Calu3 (cell line): Measurements from ENCODE around the gene STX8. TPM values are rescaled to one million over a fixed set of nuclear protein-coding genes. Genes with fewer than 3 reads are reported as not detected.

Source experiments
- BruUV-seq: library from RNA; stranded (reverse); fragments of 400-500 nt; replicated peaks from 2 replicates; lab custom pipeline; 2021; lab: Mats Ljungman, UMichigan
- CTCF ChIA-PET: fragments of 300-600 bp; sonication (Branson Sonifier 250); formaldehyde crosslinking; loops from one replicate; lab custom pipeline; 2022; ENCODE audit warnings: antibody characterized with exemption; lab: Charles Lee
- DNase-seq: peaks from one replicate; pipeline ENCODE4 v3.0.0; 2022
- H3K27ac Mint-ChIP-seq: one replicate; pipeline ENCODE4 v1.8.0; 2022; ENCODE audit warnings: mixed read lengths; ENCODE audit not compliant: unreplicated experiment
- H3K27me3 Mint-ChIP-seq: one replicate; pipeline ENCODE4 v1.8.0; 2022; ENCODE audit warnings: mixed read lengths; ENCODE audit not compliant: unreplicated experiment
- H3K36me3 Mint-ChIP-seq: one replicate; pipeline ENCODE4 v1.8.0; 2022; ENCODE audit warnings: mild to moderate bottlenecking, moderate library complexity, mixed read lengths; ENCODE audit not compliant: insufficient read depth, unreplicated experiment
- H3K4me1 Mint-ChIP-seq: one replicate; pipeline ENCODE4 v1.8.0; 2022; ENCODE audit warnings: mild to moderate bottlenecking, low read depth, mixed read lengths; ENCODE audit not compliant: unreplicated experiment
- H3K4me3 Mint-ChIP-seq: one replicate; pipeline ENCODE4 v1.8.0; 2022; ENCODE audit warnings: mild to moderate bottlenecking, low read depth, moderate library complexity, mixed read lengths; ENCODE audit not compliant: unreplicated experiment
- H3K9me3 Mint-ChIP-seq: one replicate; pipeline ENCODE4 v1.8.0; 2022; ENCODE audit warnings: low read depth, mixed read lengths; ENCODE audit not compliant: unreplicated experiment
- CTCF ChIP-seq: fragments of 200-600 bp; IDR thresholded peaks from one replicate; pipeline ENCODE4 v1.8.0; 2022; ENCODE audit warnings: antibody characterized with exemption; ENCODE audit not compliant: unreplicated experiment
- intact Hi-C: fragments of 100-400 bp; cut with micrococcal nuclease; formaldehyde crosslinking; loops from one replicate; pipeline ENCODE4 v1.10.0; 2022; ENCODE audit not compliant: unreplicated experiment
- total RNA-seq: library from RNA; stranded (reverse); gene quantifications from 2 replicates; pipeline ENCODE4 v1.2.3, GENCODE V29; 2022

STX8 gene
- total RNA-seq, 1 experiment from 2014 or later = 32.4 TPM

GRCh38 chr17:9445424-9445823 lies 130.2 kb downstream of the STX8 start:
- H3K27ac Mint-ChIP-seq = no peak overlapping the region
- H3K36me3 Mint-ChIP-seq = no peaks in the 10 kb centered on the region
- H3K4me3 Mint-ChIP-seq = no peak overlapping the region
- H3K27me3 Mint-ChIP-seq = no peaks in the 10 kb centered on the region
- no peak for TF ChIP-seq CTCF
- intact Hi-C loops = no loop called here
- no TSS peak for BruUV-seq
- no peak for DNase-seq
- H3K4me1 Mint-ChIP-seq = no peaks in the 10 kb centered on the region
- CTCF ChIA-PET = interaction anchor here (0.7 kb wide), 1 partner anchor 14 kb away, joined by 3 read pairs; no protein-coding TSS in a partner anchor
- no peaks in the 10 kb centered on the region for H3K9me3 Mint-ChIP-seq

GRCh38 chr17:9444687-9445086 lies 130.9 kb downstream of the STX8 start:
- H3K4me3 Mint-ChIP-seq = no peak overlapping the region
- H3K27ac Mint-ChIP-seq = no peak overlapping the region
- CTCF ChIA-PET = no interaction called here
- no peaks in the 10 kb centered on the region for H3K4me1 Mint-ChIP-seq
- H3K9me3 Mint-ChIP-seq = no peaks in the 10 kb centered on the region
- intact Hi-C loops = no loop called here
- no peaks in the 10 kb centered on the region for H3K36me3 Mint-ChIP-seq
- TF ChIP-seq CTCF = no peak
- H3K27me3 Mint-ChIP-seq = no peaks in the 10 kb centered on the region
- no peak for DNase-seq
- BruUV-seq = no TSS peak

- intact Hi-C loops = no loop called here
- TF ChIP-seq CTCF = no peak
- CTCF ChIA-PET = no interaction called here
Observed at GRCh38 chr17:9443811-9444210, 131.8 kb downstream of the STX8 start.

GRCh38 chr17:9439851-9440250 lies 135.8 kb downstream of the STX8 start:
- CTCF ChIA-PET = no interaction called here
- Mint-ChIP-seq H3K27ac (no peak overlapping the region), H3K9me3 (no peaks in the 10 kb centered on the region), H3K4me3 (no peak overlapping the region), H3K27me3 (no peaks in the 10 kb centered on the region), H3K4me1 (peaks cover 6% of the 10 kb centered on the region), H3K36me3 (no peaks in the 10 kb centered on the region)
- no peak for TF ChIP-seq CTCF
- no peak for DNase-seq
- BruUV-seq = no TSS peak
- intact Hi-C loops = no loop called here

More at GRCh38 chr17:9443811-9444210, 131.8 kb downstream of the STX8 start:
- Mint-ChIP-seq H3K4me1 (no peaks in the 10 kb centered on the region), H3K27me3 (no peaks in the 10 kb centered on the region), H3K9me3 (no peaks in the 10 kb centered on the region), H3K27ac (no peak overlapping the region), H3K36me3 (no peaks in the 10 kb centered on the region), H3K4me3 (no peak overlapping the region)
- BruUV-seq = no TSS peak
- no peak for DNase-seq
